ENCODE data around the gene SPATA16. TPM values are rescaled to one million over a fixed set of nuclear protein-coding genes. Genes with fewer than 3 reads are reported as not detected.
"Not testable (repeated sequence)": the region's sequence is repeated elsewhere in the genome, so short reads cannot be mapped to it uniquely, and the experiment has no call there.

The SPATA16 gene
- total RNA-seq, 2 experiments from 2014 or later = not detected

- H3K9me3 Mint-ChIP-seq = no peaks in the 10 kb centered on the region
- no peaks in the 10 kb centered on the region for H3K36me3 Mint-ChIP-seq (ENCODE audit: low read depth)
- ChIA-PET CTCF (no interaction called here), POLR2A (no interaction called here)
- no peak overlapping the region for H3K4me3 Mint-ChIP-seq
- no peak for DNase-seq
- no peak overlapping the region for H3K27ac Mint-ChIP-seq
- no peaks in the 10 kb centered on the region for H3K27me3 Mint-ChIP-seq
- H3K4me1 Mint-ChIP-seq = no peaks in the 10 kb centered on the region
Measured at GRCh38 chr3:172905451-172905850, 235.6 kb downstream of the SPATA16 start.

- H3K27ac Mint-ChIP-seq = no peak overlapping the region
- ChIA-PET CTCF (interaction anchor here (0.6 kb wide), 1 partner anchor 1073 kb away, joined by 3 read pairs; no protein-coding TSS in a partner anchor), POLR2A (no interaction called here)
- no peaks in the 10 kb centered on the region for H3K4me1 Mint-ChIP-seq
- H3K4me3 Mint-ChIP-seq = no peak overlapping the region
- no peak for DNase-seq
- H3K9me3 Mint-ChIP-seq = no peaks in the 10 kb centered on the region
- no peaks in the 10 kb centered on the region for H3K27me3 Mint-ChIP-seq
- H3K36me3 Mint-ChIP-seq (ENCODE audit: low read depth) = no peaks in the 10 kb centered on the region
Measured at GRCh38 chr3:172904711-172905373, 236.2 kb downstream of the SPATA16 start.

DNA sequence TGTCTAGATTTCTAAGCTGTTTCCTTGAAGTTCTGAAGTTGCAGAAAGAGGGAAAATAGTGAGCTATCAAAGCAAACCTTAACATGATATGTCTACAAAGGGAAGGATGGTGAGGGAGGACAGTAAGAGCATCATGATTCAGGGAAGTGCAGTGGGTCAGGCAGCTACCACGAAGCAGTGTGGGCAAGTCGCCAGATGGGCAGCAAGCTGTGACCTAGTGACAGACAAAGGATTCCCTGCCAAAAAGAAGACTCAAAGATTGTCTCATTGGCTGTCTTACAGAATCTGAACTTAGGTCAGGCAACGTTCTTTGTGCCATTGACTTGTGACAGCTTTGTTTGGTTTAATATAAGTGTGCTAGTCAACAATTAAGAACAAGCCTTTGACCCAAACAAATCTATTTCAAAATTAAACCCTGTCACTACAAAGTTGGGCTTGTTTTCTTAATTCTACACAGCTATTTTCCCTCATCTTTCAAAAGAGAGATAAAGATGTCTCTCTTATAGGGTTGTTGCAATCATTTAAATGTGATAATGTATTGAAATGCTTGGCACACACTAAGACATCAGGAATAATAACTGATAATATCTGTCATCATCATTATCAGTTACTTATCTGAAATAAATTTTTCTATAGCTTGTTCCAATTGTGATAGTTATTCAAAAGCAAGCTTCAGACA is 237.3 kb downstream of the SPATA16 start:
- Mint-ChIP-seq H3K27ac (no peak overlapping the region), H3K27me3 (no peaks in the 10 kb centered on the region), H3K4me3 (no peak overlapping the region), H3K4me1 (no peaks in the 10 kb centered on the region), H3K36me3 (ENCODE audit: low read depth) (no peaks in the 10 kb centered on the region), H3K9me3 (no peaks in the 10 kb centered on the region)
- no peak for DNase-seq
- ChIA-PET CTCF (no interaction called here), POLR2A (no interaction called here)

GRCh38 chr3:172892158-172892557 is 248.9 kb downstream of the SPATA16 start:
- Mint-ChIP-seq H3K36me3 (ENCODE audit: low read depth) (no peaks in the 10 kb centered on the region), H3K4me3 (no peak overlapping the region), H3K4me1 (no peaks in the 10 kb centered on the region), H3K27me3 (peaks cover 3% of the 10 kb centered on the region), H3K9me3 (no peaks in the 10 kb centered on the region), H3K27ac (no peak overlapping the region)
- POLR2A ChIA-PET = no interaction called here
- DNase-seq = no peak
- CTCF ChIA-PET = no interaction called here

GRCh38 chr3:172885704-172886103 is 255.3 kb downstream of the SPATA16 start:
- Mint-ChIP-seq H3K4me1 (no peaks in the 10 kb centered on the region), H3K4me3 (no peak overlapping the region), H3K36me3 (ENCODE audit: low read depth) (no peaks in the 10 kb centered on the region), H3K27me3 (no peaks in the 10 kb centered on the region), H3K9me3 (no peaks in the 10 kb centered on the region), H3K27ac (no peak overlapping the region)
- ChIA-PET POLR2A (no interaction called here), CTCF (no interaction called here)
- no peak for DNase-seq

- Mint-ChIP-seq H3K27me3 (no peaks in the 10 kb centered on the region), H3K9me3 (peaks cover 3% of the 10 kb centered on the region), H3K27ac (no peak overlapping the region), H3K4me3 (no peak overlapping the region), H3K4me1 (no peaks in the 10 kb centered on the region), H3K36me3 (ENCODE audit: low read depth) (no peaks in the 10 kb centered on the region)
- POLR2A ChIA-PET = no interaction called here
- no peak for DNase-seq
- CTCF ChIA-PET = no interaction called here
Measured at GRCh38 chr3:172882563-172882962, 258.5 kb downstream of the SPATA16 start.

- DNase-seq; H3K4me1 Mint-ChIP-seq; CTCF ChIA-PET; H3K27me3 Mint-ChIP-seq; POLR2A ChIA-PET; H3K4me3 Mint-ChIP-seq; H3K27ac Mint-ChIP-seq; H3K9me3 Mint-ChIP-seq; H3K36me3 Mint-ChIP-seq (ENCODE audit: low read depth): not testable (repeated sequence)
Measured at GRCh38 chr3:172879381-172879780, 261.7 kb downstream of the SPATA16 start.

DNA sequence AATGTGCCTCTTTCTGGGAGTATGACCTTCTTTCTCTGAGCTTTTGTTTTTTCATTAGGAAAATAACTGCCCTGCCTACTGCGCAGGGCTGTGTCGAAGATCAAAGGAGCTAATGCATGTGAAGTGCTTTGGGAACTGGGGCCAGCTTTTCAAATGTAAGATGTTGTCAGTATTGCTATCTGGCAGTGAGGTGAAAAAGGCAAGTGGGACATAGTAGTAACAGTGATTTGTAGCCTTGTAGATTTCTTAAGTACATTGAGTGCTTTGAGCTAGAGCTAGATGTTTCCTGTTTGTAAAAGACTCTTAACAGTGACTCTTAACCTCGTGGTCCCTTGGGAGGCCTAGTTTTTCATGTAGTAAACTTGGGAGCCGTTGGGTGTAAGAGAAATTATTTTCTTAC is 264.0 kb downstream of the SPATA16 start:
- Mint-ChIP-seq H3K27me3 (no peaks in the 10 kb centered on the region), H3K4me1 (no peaks in the 10 kb centered on the region), H3K27ac (no peak overlapping the region), H3K36me3 (ENCODE audit: low read depth) (no peaks in the 10 kb centered on the region), H3K9me3 (peaks cover 3% of the 10 kb centered on the region), H3K4me3 (no peak overlapping the region)
- ChIA-PET CTCF (no interaction called here), POLR2A (no interaction called here)
- no peak for DNase-seq

DNA sequence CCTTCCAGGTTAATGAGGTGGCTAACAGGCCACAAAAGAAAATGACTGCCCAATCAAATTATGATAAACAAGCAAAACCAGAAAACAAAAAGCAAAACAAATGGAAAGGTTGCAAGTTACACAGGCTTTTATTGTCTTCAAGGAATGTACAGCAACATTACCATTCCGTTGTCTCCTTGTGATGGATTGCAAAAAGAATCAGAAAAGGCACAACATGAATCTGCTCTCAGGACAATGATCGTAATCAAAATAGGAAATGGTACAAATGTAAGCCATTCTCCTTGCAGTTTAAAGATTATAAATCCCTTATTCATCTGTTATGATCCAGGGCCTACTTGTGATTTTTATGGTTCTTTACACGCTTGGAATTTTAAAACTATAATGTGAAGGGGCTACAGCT is 264.7 kb downstream of the SPATA16 start:
- Mint-ChIP-seq H3K27me3 (no peaks in the 10 kb centered on the region), H3K36me3 (ENCODE audit: low read depth) (no peaks in the 10 kb centered on the region), H3K4me3 (no peak overlapping the region), H3K4me1 (no peaks in the 10 kb centered on the region), H3K9me3 (peaks cover 3% of the 10 kb centered on the region), H3K27ac (no peak overlapping the region)
- ChIA-PET CTCF (no interaction called here), POLR2A (no interaction called here)
- no peak for DNase-seq

DNA sequence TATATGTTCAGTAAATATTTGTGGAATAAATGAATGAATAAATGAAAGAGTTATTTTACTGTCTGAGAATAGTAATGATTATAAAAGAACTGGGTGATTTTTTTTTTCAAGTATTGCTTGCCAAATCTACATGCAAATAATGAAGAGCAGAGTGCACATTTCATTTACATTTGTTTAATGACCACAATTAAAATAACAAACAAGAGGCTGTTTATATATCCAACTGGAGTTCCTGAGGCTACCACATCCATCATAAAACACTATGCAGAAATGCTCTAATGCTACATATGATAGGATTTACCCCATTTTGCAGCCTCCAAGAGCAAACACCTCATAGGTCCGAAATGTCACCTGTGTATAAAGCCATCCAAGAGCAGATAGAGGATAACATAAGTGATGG is 266.0 kb downstream of the SPATA16 start:
- no peaks in the 10 kb centered on the region for H3K36me3 Mint-ChIP-seq (ENCODE audit: low read depth)
- peaks cover 3% of the 10 kb centered on the region for H3K9me3 Mint-ChIP-seq
- ChIA-PET POLR2A (no interaction called here), CTCF (no interaction called here)
- no peaks in the 10 kb centered on the region for H3K4me1 Mint-ChIP-seq
- H3K27ac Mint-ChIP-seq = no peak overlapping the region
- DNase-seq = no peak
- H3K4me3 Mint-ChIP-seq = no peak overlapping the region
- no peaks in the 10 kb centered on the region for H3K27me3 Mint-ChIP-seq

DNA sequence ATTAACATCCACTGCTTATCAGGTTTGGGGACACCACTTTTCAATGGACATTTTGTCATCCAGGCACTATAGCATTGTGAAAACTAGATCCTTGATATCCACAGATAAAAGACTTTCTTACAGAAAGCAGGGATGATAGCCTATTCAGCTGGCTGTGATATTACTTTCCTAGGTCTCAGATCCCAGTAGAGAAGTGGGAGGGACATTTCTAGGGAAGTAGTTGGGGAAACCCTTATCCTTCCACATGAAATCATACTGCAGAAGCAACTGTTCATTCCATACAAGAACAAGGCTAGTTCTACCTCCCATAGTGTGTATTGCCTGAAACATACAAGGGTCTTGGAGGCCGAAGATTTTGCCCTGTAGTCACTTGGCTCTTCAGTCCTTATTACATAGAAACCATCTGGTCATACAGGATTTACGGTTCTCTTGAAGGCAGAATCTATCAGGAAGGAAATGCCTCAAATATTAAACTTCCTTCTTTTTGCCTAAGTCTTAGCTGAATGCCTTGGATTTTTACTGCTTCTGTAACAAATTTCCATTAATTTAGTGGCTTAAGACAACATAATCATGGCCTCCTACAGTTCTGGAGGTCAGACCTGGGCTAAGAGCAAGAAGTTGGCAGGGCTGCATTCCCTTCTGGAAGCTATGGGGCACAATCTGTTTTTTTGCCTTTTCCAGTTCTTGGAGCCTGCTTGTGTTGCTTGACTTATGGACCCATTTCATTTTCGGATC is 271.1 kb downstream of the SPATA16 start:
- H3K36me3 Mint-ChIP-seq (ENCODE audit: low read depth) = no peaks in the 10 kb centered on the region
- H3K9me3 Mint-ChIP-seq = no peaks in the 10 kb centered on the region
- no peak overlapping the region for H3K4me3 Mint-ChIP-seq
- ChIA-PET POLR2A (no interaction called here), CTCF (no interaction called here)
- no peak overlapping the region for H3K27ac Mint-ChIP-seq
- peaks cover 2% of the 10 kb centered on the region for H3K27me3 Mint-ChIP-seq
- no peak for DNase-seq
- H3K4me1 Mint-ChIP-seq = no peaks in the 10 kb centered on the region

GRCh38 chr3:172869368-172869771 is 271.7 kb downstream of the SPATA16 start:
- no peaks in the 10 kb centered on the region for H3K9me3 Mint-ChIP-seq
- no peaks in the 10 kb centered on the region for H3K36me3 Mint-ChIP-seq (ENCODE audit: low read depth)
- CTCF ChIA-PET = no interaction called here
- DNase-seq = no peak
- POLR2A ChIA-PET = no interaction called here
- no peaks in the 10 kb centered on the region for H3K4me1 Mint-ChIP-seq
- no peak overlapping the region for H3K4me3 Mint-ChIP-seq
- peaks cover 2% of the 10 kb centered on the region for H3K27me3 Mint-ChIP-seq
- no peak overlapping the region for H3K27ac Mint-ChIP-seq

GRCh38 chr3:172868582-172869200 is 272.3 kb downstream of the SPATA16 start:
- DNase-seq = no peak
- Mint-ChIP-seq H3K4me1 (no peaks in the 10 kb centered on the region), H3K4me3 (no peak overlapping the region), H3K27ac (no peak overlapping the region), H3K9me3 (no peaks in the 10 kb centered on the region), H3K27me3 (peaks cover 2% of the 10 kb centered on the region), H3K36me3 (ENCODE audit: low read depth) (no peaks in the 10 kb centered on the region)
- ChIA-PET CTCF (no interaction called here), POLR2A (no interaction called here)
